Peyer's patch (tissue), 4 donors: ENCODE measurements around the gene SOS2. TPM values are rescaled to one million over a fixed set of nuclear protein-coding genes. Genes with fewer than 3 reads are reported as not detected.
"Not testable (repeated sequence)": the region's sequence is repeated elsewhere in the genome, so short reads cannot be mapped to it uniquely, and the experiment has no call there.

Experiments used
- DNase-seq, 3 donors: peaks; one replicate each; pipeline ENCODE4 v3.0.0-alpha.2; 2017 to 2019
- H3K27ac ChIP-seq, 4 donors: fragments of 200-600 bp; sonication (generic); one replicate each; pipeline ENCODE4 v1.5.1; 2016 to 2019
- H3K27me3 ChIP-seq, 2 donors: fragments of 200-600 bp; sonication (generic); one replicate each; pipeline ENCODE4 v1.5.1; 2019
- H3K36me3 ChIP-seq, 3 donors: fragments of 200-600 bp; sonication (generic); one replicate each; pipeline ENCODE4 v1.5.1; 2016 to 2019
- H3K4me1 ChIP-seq, 4 donors: fragments of 200-600 bp; sonication (generic); one replicate each; pipeline ENCODE4 v1.5.1; 2016 to 2019
- H3K4me3 ChIP-seq, 4 donors: fragments of 200-600 bp; sonication (generic); 1 replicate in 3 of 4; 2 replicates in 1 of 4; pipeline ENCODE4 v1.5.1; 2016 to 2019; ENCODE audit warnings: mild to moderate bottlenecking in 1 of 4
- H3K9me3 ChIP-seq, 4 donors: fragments of 200-600 bp; sonication (generic); one replicate each; pipeline ENCODE4 v1.5.1; 2016 to 2019; ENCODE audit warnings: mild to moderate bottlenecking in 1 of 4
- CTCF ChIP-seq, 6 experiments: fragments of 450-650 bp in 4 of 6; fragments of 200-600 bp in 2 of 6; sonication (generic) in 1 of 6; IDR thresholded peaks; one replicate each; pipeline ENCODE4 v1.5.1; 2017 to 2019; ENCODE audit warnings: antibody characterized with exemption in 6 of 6, mild to moderate bottlenecking in 3 of 6, moderate library complexity in 1 of 6
- POLR2A ChIP-seq, 2 donors: fragments of 450-650 bp; IDR thresholded peaks; one replicate each; pipeline ENCODE4 v1.5.1; 2017; ENCODE audit warnings: antibody characterized with exemption in 2 of 2, mild to moderate bottlenecking in 2 of 2, moderate library complexity in 2 of 2
- total RNA-seq, 4 donors: library from RNA; depleted of rRNA; stranded (reverse); fragments of >200 nt; gene quantifications; one replicate each; pipeline ENCODE4 v1.1.0, GENCODE V29; 2016

SOS2 gene
- total RNA-seq, 4 donors from 2014 or later: 41.7 to 57.1 (median 53.9) TPM

- H3K4me3 ChIP-seq: no peak overlapping the region
- TF ChIP-seq CTCF (IDR thresholded peaks at IDR 0.05) (no peak), POLR2A (IDR thresholded peaks at IDR 0.05) (no peak)
Measured at GRCh38 chr14:50085570-50086320, 145.6 kb downstream of the SOS2 start.

GRCh38 chr14:50084666-50085065 lies 146.7 kb downstream of the SOS2 start:
- DNase-seq: no peak
- Histone ChIP-seq H3K4me1 (peaks cover 0 to 24% (median 7%) of the 10 kb centered on the region in 4 donors), H3K27me3 (no peaks in the 10 kb centered on the region), H3K36me3 (peaks cover 0 to 5% (median 0%) of the 10 kb centered on the region in 3 donors), H3K9me3 (no peaks in the 10 kb centered on the region), H3K4me3 (no peak overlapping the region), H3K27ac (peak overlapping the region in 3 of 4 donors; percentile 41 to 96 (median 85))
- TF ChIP-seq POLR2A (IDR thresholded peaks at IDR 0.05): no peak
- TF ChIP-seq CTCF (IDR thresholded peaks at IDR 0.05): no peak

More at GRCh38 chr14:50085570-50086320, 145.6 kb downstream of the SOS2 start:
- no peaks in the 10 kb centered on the region for H3K27me3 ChIP-seq
- peak in 2 of 3 donors; percentile 63 to 64 for DNase-seq
- H3K9me3 ChIP-seq: no peaks in the 10 kb centered on the region
- H3K27ac ChIP-seq: peak overlapping the region; percentile 5 to 96 (median 63)
- H3K4me1 ChIP-seq: peaks cover 0 to 24% (median 7%) of the 10 kb centered on the region in 4 donors
- H3K36me3 ChIP-seq: peaks cover 0 to 5% (median 0%) of the 10 kb centered on the region in 3 donors

DNA sequence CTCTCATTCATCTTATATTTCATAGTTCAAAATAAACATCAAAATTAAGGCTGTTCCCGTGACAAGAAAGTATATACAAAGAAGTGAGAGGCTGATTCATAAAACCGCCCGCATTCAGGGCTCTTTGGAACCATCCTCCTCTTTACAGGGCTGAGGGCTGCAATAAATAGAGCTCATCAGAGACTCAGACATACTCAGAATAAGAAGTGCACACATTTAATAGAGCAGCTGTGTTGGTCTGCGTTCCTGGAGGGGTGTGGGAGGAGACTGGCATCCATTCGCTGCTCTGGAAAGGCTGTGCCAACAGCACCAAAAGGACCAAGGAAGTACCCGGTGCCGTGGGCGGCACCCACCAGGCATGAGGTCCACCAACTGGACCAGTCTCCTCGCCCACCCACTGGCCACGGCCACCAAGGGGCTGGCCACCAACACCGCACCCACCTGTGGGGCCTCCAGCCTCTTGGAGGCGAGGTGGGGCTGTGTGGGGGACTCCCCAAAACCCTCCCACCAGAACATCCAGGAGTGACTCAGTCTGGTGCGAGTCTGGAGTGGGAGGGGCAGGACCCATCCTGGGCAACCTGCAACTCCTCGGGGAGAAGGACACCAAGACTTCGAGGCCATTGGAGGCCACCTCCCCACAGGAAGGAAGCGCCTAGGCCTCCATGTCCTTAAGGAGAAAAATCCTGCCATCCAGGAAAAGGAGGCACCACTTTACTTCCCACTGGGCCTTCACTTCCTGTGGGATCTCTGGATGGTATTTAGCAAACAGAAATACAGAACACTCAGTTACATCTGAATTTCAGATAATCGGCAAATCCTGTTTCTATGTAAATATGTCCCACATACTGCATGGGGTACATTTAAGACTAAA lies 147.7 kb downstream of the SOS2 start:
- Histone ChIP-seq H3K27me3 (no peaks in the 10 kb centered on the region), H3K4me3 (no peak overlapping the region), H3K27ac (peak overlapping the region; percentile 62 to 96 (median 86)), H3K4me1 (peaks cover 0 to 24% (median 7%) of the 10 kb centered on the region in 4 donors), H3K9me3 (no peaks in the 10 kb centered on the region), H3K36me3 (peaks cover 0 to 3% (median 0%) of the 10 kb centered on the region in 3 donors)
- TF ChIP-seq POLR2A (IDR thresholded peaks at IDR 0.05) (no peak), CTCF (IDR thresholded peaks at IDR 0.05) (no peak)
- no peak for DNase-seq

DNA sequence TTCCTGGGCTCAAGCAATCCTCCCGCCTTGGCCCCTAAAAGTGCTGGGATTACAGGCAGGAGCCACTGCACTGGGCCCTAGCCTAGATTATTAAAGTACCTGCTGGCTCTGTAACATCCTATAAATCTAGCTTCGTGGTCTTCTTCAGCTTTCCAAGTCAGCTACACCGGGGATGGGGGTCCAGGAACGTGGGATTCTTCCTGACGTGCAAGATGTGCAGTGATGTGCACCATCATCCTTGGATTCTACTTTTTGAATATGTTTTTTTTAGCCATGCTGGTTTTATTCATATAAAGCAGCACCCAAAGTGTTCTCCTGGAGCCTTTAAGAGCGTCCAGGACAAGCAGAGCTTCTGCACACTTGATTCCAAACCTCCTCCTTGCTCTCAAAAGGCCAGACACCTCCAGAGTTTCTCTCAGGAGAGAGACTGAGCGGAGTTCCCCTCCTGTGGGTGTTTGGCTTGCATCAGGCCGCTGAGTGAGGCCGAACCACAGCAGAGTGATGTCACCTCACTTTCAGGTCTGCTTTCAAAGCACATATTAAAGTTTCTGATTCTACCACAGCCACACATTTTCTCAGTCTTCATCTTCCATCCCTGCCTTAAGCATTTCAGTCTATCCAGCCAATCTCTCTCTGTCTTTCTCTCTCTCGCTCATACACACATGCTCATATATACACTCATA lies 148.5 kb downstream of the SOS2 start:
- TF ChIP-seq CTCF (IDR thresholded peaks at IDR 0.05) (no peak), POLR2A (IDR thresholded peaks at IDR 0.05) (peak in 1 of 2 donors; percentile 20)
- Histone ChIP-seq H3K27me3 (no peaks in the 10 kb centered on the region), H3K4me1 (peaks cover 0 to 24% (median 7%) of the 10 kb centered on the region in 4 donors), H3K36me3 (no peaks in the 10 kb centered on the region), H3K9me3 (no peaks in the 10 kb centered on the region), H3K27ac (peak overlapping the region; percentile 62 to 96 (median 86)), H3K4me3 (no peak overlapping the region)
- peak in 2 of 3 donors; percentile 85 to 92 for DNase-seq

DNA sequence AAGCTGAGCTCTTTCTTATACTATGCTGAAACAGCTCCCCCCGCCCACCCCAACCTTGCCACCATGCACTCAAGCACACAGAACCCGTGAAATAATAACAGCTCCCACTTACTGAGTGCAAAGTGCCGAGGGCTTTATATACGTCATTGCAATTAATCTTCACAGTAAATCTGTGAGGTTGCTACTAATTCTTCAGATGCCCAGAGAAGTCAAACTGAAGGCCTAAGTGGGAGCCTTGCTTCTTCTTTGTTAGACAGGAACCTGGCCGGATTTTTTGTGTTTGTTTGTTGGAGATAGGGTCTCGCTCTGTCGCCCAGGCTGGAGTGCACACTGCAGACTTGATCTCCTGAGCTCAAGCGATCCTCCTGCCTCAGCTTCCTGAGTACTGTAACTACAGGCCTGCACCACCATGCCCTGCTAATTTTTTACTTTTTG lies 149.1 kb downstream of the SOS2 start:
- Histone ChIP-seq H3K36me3 (no peaks in the 10 kb centered on the region), H3K9me3 (no peaks in the 10 kb centered on the region), H3K27me3 (no peaks in the 10 kb centered on the region), H3K4me3 (no peak overlapping the region), H3K4me1 (peaks cover 0 to 18% (median 7%) of the 10 kb centered on the region in 4 donors), H3K27ac (peak overlapping the region; percentile 62 to 96 (median 86))
- TF ChIP-seq CTCF (IDR thresholded peaks at IDR 0.05) (no peak), POLR2A (IDR thresholded peaks at IDR 0.05) (no peak)
- DNase-seq: peak in 2 of 3 donors; percentile 66 to 73

DNA sequence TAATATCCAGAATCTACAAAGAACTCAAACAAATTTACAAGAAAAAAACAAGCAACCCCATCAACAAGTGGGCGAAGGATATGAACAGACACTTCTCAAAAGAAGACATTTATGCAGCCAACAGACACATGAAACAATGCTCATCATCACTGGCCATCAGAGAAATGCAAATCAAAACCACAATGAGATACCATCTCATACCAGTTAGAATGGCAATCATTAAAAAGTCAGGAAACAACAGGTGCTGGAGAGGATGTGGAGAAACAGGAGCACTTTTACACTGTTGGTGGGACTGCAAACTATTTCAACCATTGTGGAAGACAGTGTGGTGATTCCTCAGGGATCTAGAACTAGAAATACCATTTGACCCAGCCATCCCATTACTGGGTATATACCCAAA lies 152.3 kb downstream of the SOS2 start:
- peaks cover 0 to 11% (median 5%) of the 10 kb centered on the region in 4 donors for H3K4me1 ChIP-seq
- not testable (repeated sequence) for DNase-seq, H3K27me3 ChIP-seq, H3K9me3 ChIP-seq, H3K27ac ChIP-seq, H3K4me3 ChIP-seq, H3K36me3 ChIP-seq

- not testable (repeated sequence) for H3K36me3 ChIP-seq, H3K27ac ChIP-seq, H3K4me1 ChIP-seq, H3K27me3 ChIP-seq, DNase-seq, H3K4me3 ChIP-seq, H3K9me3 ChIP-seq
Measured at GRCh38 chr14:50073663-50074062, 157.7 kb downstream of the SOS2 start.
